Lung (tissue), 12 donors: Measurements from ENCODE around the gene SPRED2. TPM values are rescaled to one million over a fixed set of nuclear protein-coding genes. Genes with fewer than 3 reads are reported as not detected.

ENCODE experiments used
- ATAC-seq: fragments of 200-7000 bp; cut with Tn5 transposase; one replicate; pipeline ENCODE4 v1.9.1; 2020; ENCODE audit warnings: moderate number of reproducible peaks; ENCODE audit not compliant: insufficient read depth, low FRiP score
- DNase-seq, 3 donors: peaks; one replicate each; pipeline ENCODE4 v3.0.0-alpha.2; 2013 to 2017
- H3K27ac ChIP-seq, 2 donors: one replicate each; pipeline ENCODE4 v1.5.1; 2013; ENCODE audit warnings: mild to moderate bottlenecking in 2 of 2, moderate library complexity in 2 of 2, control low read depth in 1 of 2, inconsistent platforms in 1 of 2, low read depth in 1 of 2, low read length in 1 of 2
- H3K27me3 ChIP-seq, 3 donors: one replicate each; pipeline ENCODE4 v1.5.1; 2013; ENCODE audit warnings: low read length in 2 of 3; ENCODE audit not compliant: control insufficient read depth in 3 of 3, insufficient read depth in 3 of 3
- H3K36me3 ChIP-seq, 4 donors: one replicate each; pipeline ENCODE4 v1.5.1; 2013; ENCODE audit warnings: low read length in 4 of 4, mild to moderate bottlenecking in 1 of 4, moderate library complexity in 1 of 4; ENCODE audit not compliant: control insufficient read depth in 4 of 4, insufficient read depth in 4 of 4
- H3K4me1 ChIP-seq, 5 donors: one replicate each; pipeline ENCODE4 v1.5.1; 2013; ENCODE audit warnings: low read length in 5 of 5, mild to moderate bottlenecking in 2 of 5, moderate library complexity in 1 of 5; ENCODE audit not compliant: control insufficient read depth in 5 of 5, insufficient read depth in 5 of 5
- H3K4me3 ChIP-seq: one replicate; pipeline ENCODE4 v1.5.1; 2013; ENCODE audit warnings: mild to moderate bottlenecking, control low read depth, moderate library complexity
- H3K9ac ChIP-seq, 2 donors: one replicate each; pipeline ENCODE4 v1.5.1; 2013; ENCODE audit warnings: low read length in 2 of 2, control low read depth in 1 of 2; ENCODE audit not compliant: insufficient read depth in 1 of 2
- H3K9me3 ChIP-seq, 4 donors: one replicate each; pipeline ENCODE4 v1.5.1; 2013; ENCODE audit warnings: low read length in 3 of 4, mild to moderate bottlenecking in 1 of 4, moderate library complexity in 1 of 4; ENCODE audit not compliant: control insufficient read depth in 4 of 4, insufficient read depth in 3 of 4
- CTCF ChIP-seq: IDR thresholded peaks from 2 replicates; pipeline ENCODE4 v1.5.1; 2012; ENCODE audit warnings: mild to moderate bottlenecking; ENCODE audit errors: control extremely low read depth, extremely low read depth
- WGBS, 2 donors: extraction: QIAGEN DNeasy Blood & Tissue Kit; methylation state at CpG; one replicate each; pipeline ENCODE4 v1.1.7; 2013; 5-methylcytosine and 5-hydroxymethylcytosine counted together
- polyA plus RNA-seq, 2 donors: library from polyadenylated mRNA; stranded (reverse); fragments of 200-250 nt; gene quantifications; one replicate each; pipeline ENCODE4 v1.2.1, GENCODE V29; 2013
- total RNA-seq, 2 donors: library from RNA; depleted of rRNA in 1 of 2; stranded (reverse); fragments of >200 nt in 1 of 2; gene quantifications; one replicate each; pipeline ENCODE4 v1.2.1, GENCODE V29; 2014 to 2021
- donor health status: control.
- donor health status: control.
- donor health status: Bipolar disorder and iron deficiency.
- donor health status: healthy.
- donor health status: DM: yes; HTN: yes; CAD: no.

Gene SPRED2
- total and polyA plus RNA-seq, 4 donors, result 11.7 to 36.4 (median 19.6) TPM

GRCh38 chr2:65320042-65320725 lies 112.2 kb downstream of the SPRED2 start:
- peaks cover under 1 to 11% (median 8%) of the 10 kb centered on the region in 4 donors for H3K36me3 ChIP-seq
- H3K4me1 ChIP-seq, result peaks cover 0 to 6% (median 0%) of the 10 kb centered on the region in 5 donors
- H3K9me3 ChIP-seq, result no peaks in the 10 kb centered on the region
- DNase-seq (no peak), ATAC-seq (peak; percentile 75)
- no peaks in the 10 kb centered on the region for H3K27me3 ChIP-seq
- H3K4me3 ChIP-seq, result no peak overlapping the region
- WGBS, 2 donors, result 77 to 88% methylated on average over 9 of the region's 9 CpGs
- H3K27ac ChIP-seq, result no peak overlapping the region
- no peak for TF ChIP-seq CTCF
- no peak overlapping the region for H3K9ac ChIP-seq

- H3K27me3 ChIP-seq, result no peaks in the 10 kb centered on the region
- H3K27ac ChIP-seq, result peak overlapping the region in 1 of 2 donors; percentile 59
- peaks cover 0 to 6% (median 0%) of the 10 kb centered on the region in 5 donors for H3K4me1 ChIP-seq
- H3K9ac ChIP-seq, result no peak overlapping the region
- 96 to 100% methylated on average over 1 of the region's 1 CpG for WGBS, 2 donors
- H3K36me3 ChIP-seq, result peaks cover 6 to 14% (median 10%) of the 10 kb centered on the region in 4 donors
- H3K4me3 ChIP-seq, result no peak overlapping the region
- ATAC-seq, result no peak
- DNase-seq, result no peak
- TF ChIP-seq CTCF, result no peak
- H3K9me3 ChIP-seq, result no peaks in the 10 kb centered on the region
These were observed 112.7 kb downstream of the SPRED2 start for GRCh38 chr2:65319674-65320041.

- H3K27ac ChIP-seq, result peak overlapping the region in 1 of 2 donors; percentile 59
- WGBS, 2 donors, result 94% methylated on average over 5 of the region's 5 CpGs
- no peak for TF ChIP-seq CTCF
- H3K27me3 ChIP-seq, result no peaks in the 10 kb centered on the region
- peaks cover 6 to 13% (median 11%) of the 10 kb centered on the region in 4 donors for H3K36me3 ChIP-seq
- DNase-seq (no peak), ATAC-seq (no peak)
- H3K9ac ChIP-seq, result no peak overlapping the region
- H3K4me1 ChIP-seq, result peaks cover 0 to 6% (median 0%) of the 10 kb centered on the region in 5 donors
- H3K4me3 ChIP-seq, result no peak overlapping the region
- no peaks in the 10 kb centered on the region for H3K9me3 ChIP-seq
These were observed 113.2 kb downstream of the SPRED2 start for GRCh38 chr2:65319072-65319673.
